Measurements from ENCODE around the gene CFAP46. TPM values are rescaled to one million over a fixed set of nuclear protein-coding genes. Genes with fewer than 3 reads are reported as not detected.

Gene CFAP46
- total and polyA plus RNA-seq, 8 donors: 1.2 to 5.2 (median 3.5) TPM

DNA sequence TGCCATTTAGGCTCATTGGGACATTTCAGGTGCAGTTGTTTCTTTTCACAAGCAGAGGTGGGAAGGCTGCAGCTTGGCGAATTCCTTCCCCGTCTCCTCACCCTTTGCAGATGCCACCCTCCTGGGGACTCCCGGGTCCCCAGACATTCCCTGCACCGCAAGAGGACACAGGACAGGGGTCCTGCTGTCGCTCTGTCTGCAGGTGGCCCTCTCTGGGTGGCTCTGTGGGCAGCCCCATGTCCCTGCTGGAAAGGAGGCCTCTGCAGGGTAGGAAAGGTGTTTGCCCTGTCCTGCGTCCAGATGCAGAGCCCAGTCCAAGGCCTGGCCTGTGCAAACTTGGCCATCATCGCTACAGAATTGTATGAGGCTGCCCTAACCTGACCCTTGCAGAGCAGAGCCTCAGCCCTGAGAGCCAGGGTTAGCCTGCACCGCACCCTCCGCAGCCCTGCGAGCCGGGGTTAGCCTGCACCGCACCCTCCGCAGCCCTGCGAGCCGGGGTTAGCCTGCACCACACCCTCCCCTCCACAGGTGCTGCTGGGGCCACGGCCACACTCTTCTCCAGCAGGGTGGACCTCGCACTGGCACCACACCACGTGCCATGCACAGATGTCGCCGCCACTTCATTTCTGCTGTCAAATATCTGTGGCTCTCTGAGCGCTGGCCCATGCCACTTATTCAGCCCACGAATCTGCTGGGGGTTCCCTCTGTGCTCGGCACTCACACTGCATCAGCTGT is 61.0 kb downstream of the CFAP46 start:
- H3K4me1 ChIP-seq: no peaks in the 10 kb centered on the region
- no peak for ATAC-seq
- no peaks in the 10 kb centered on the region for H3K36me3 ChIP-seq
- intact Hi-C loops (cut with DNase I): no loop called here
- TF ChIP-seq, protein P1, sequence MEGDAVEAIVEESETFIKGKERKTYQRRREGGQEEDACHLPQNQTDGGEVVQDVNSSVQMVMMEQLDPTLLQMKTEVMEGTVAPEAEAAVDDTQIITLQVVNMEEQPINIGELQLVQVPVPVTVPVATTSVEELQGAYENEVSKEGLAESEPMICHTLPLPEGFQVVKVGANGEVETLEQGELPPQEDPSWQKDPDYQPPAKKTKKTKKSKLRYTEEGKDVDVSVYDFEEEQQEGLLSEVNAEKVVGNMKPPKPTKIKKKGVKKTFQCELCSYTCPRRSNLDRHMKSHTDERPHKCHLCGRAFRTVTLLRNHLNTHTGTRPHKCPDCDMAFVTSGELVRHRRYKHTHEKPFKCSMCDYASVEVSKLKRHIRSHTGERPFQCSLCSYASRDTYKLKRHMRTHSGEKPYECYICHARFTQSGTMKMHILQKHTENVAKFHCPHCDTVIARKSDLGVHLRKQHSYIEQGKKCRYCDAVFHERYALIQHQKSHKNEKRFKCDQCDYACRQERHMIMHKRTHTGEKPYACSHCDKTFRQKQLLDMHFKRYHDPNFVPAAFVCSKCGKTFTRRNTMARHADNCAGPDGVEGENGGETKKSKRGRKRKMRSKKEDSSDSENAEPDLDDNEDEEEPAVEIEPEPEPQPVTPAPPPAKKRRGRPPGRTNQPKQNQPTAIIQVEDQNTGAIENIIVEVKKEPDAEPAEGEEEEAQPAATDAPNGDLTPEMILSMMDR (IDR thresholded peaks at IDR 0.05): no peak
- DNase-seq: peak in 2 of 4 donors; percentile 13 to 54
- H3K9me3 ChIP-seq: no peaks in the 10 kb centered on the region
- H3K27me3 ChIP-seq: peaks cover 0 to 54% of the 10 kb centered on the region in 2 donors
- H3K4me3 ChIP-seq: no peak overlapping the region
- H3K27ac ChIP-seq: no peak overlapping the region

DNA sequence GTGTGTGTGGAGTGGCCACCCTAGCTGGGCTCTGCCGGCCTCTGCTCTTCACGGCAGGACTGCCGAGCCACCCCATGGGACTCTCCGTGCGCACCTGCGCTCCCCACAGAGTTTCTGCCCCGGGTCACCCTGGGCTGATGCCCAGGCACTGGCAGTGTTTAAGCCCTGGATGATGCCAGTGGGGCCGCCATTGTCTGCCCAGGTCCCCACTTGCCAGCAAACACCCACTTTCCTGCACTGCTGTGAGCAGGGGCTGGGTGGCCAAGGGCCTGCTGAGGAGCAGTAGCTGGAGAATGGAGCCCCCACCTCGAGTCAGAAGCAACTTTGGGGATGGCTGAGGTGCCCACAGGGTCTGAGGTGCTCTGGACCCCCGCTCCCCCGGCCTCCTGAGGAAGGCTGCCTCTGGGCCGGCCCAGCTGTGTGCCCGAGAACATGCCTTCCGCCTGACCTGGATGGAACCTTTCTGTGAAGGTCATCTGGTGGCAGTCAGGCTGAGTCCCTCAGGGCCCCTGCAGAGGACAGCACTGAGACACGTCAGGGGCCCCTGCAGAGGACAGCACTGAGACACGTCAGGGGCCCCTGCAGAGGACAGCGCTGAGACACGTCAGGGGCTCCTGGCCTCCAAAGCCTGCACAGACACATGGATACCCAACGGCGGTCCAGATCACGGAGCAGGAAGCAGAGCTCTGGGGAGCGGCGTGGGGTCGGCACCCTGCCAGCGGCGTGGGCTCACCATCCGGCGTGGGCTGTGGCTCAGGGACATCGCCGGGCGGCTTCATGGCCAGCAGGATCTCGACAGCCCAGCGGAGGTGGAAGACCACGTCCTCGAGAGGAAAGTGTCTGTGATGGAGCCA is 62.0 kb downstream of the CFAP46 start:
- intact Hi-C loops (cut with DNase I): no loop called here
- no peak for ATAC-seq
- Histone ChIP-seq H3K9me3 (no peaks in the 10 kb centered on the region), H3K27ac (no peak overlapping the region), H3K4me3 (no peak overlapping the region), H3K36me3 (no peaks in the 10 kb centered on the region), H3K27me3 (peaks cover 3 to 64% of the 10 kb centered on the region in 2 donors), H3K4me1 (no peaks in the 10 kb centered on the region)
- TF ChIP-seq, protein P1 (IDR thresholded peaks at IDR 0.05): no peak
- DNase-seq: peak in 2 of 4 donors; percentile 10 to 60

GRCh38 chr10:132879408-132880127 is 62.8 kb downstream of the CFAP46 start:
- peaks cover 3 to 65% of the 10 kb centered on the region in 2 donors for H3K27me3 ChIP-seq
- TF ChIP-seq, protein P1 (IDR thresholded peaks at IDR 0.05): no peak
- no peaks in the 10 kb centered on the region for H3K9me3 ChIP-seq
- no peak overlapping the region for H3K27ac ChIP-seq
- no peak overlapping the region for H3K4me3 ChIP-seq
- ATAC-seq (peak; percentile 43), DNase-seq (peak in 2 of 4 donors; percentile 24 to 79)
- intact Hi-C loops (cut with DNase I): no loop called here
- H3K4me1 ChIP-seq: no peaks in the 10 kb centered on the region
- H3K36me3 ChIP-seq: no peaks in the 10 kb centered on the region

DNA sequence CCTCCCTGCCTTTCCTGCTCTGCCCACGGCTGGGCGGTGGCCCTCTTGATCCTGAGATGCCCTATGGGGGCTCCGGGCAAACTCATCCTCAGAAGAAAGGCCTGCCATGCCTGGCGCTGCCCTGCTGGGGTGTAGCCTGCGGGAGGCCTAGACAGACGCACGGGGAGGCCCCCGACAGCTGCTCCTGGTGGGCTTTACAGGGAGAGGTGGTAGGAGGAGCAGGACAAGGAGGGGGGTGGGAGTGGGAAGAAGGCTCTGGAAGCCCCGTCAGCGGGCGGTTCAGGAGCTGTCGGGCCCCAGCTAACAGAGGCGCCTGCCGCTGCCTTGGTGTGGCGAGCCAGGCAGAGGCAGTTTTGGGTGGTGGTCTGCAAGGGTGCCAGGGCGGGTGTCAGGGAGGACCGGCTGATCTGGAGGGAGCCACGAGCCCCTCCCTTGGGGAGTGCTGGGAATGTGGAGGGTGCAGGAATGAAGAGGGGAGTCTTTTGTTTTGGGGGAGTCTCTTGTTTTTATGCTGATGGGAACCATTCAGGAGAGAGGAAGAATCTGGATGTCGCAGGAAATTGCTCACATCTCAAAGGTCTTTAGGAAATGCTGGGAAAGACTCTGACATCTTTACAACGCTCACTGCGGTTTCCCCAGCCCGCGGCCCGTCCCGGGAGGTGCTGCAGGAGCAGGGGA is 63.5 kb downstream of the CFAP46 start:
- H3K36me3 ChIP-seq: no peaks in the 10 kb centered on the region
- H3K27me3 ChIP-seq: peaks cover 3 to 67% of the 10 kb centered on the region in 2 donors
- intact Hi-C loops (cut with DNase I): no loop called here
- H3K4me3 ChIP-seq: no peak overlapping the region
- TF ChIP-seq, protein P1 (IDR thresholded peaks at IDR 0.05): no peak
- no peak for ATAC-seq
- no peak overlapping the region for H3K27ac ChIP-seq
- no peaks in the 10 kb centered on the region for H3K9me3 ChIP-seq
- H3K4me1 ChIP-seq: no peaks in the 10 kb centered on the region
- DNase-seq: peak in 2 of 4 donors; percentile 18 to 68

Measured in left lung (tissue), 10 donors.